ENCODE data around the gene OVCA2. TPM values are rescaled to one million over a fixed set of nuclear protein-coding genes. Genes with fewer than 3 reads are reported as not detected.

Gene OVCA2
- total and polyA plus RNA-seq, 3 experiments from 2014 or later: 54.2 to 60.0 (median 56.2) TPM

- POLR2A ChIA-PET: interaction anchor here (1.5 kb wide), 1 partner anchor 9 kb away, joined by 4 read pairs; no protein-coding TSS in a partner anchor
- H3K36me3 ChIP-seq (ENCODE audit: insufficient read depth, low read length): peaks cover 21% of the 10 kb centered on the region
- Mint-ChIP-seq H3K4me3 (peak overlapping the region in 3 of 7 donors; percentile 25 to 74 (median 69)), H3K9me3 (no peaks in the 10 kb centered on the region), H3K27ac (peak overlapping the region in 3 of 8 donors; percentile 66 to 85 (median 82)), H3K36me3 (peaks cover 0 to 73% (median 20%) of the 10 kb centered on the region in 3 donors), H3K27me3 (no peaks in the 10 kb centered on the region), H3K4me1 (peaks cover 40 to 91% (median 56%) of the 10 kb centered on the region in 3 donors)
- CTCF ChIA-PET: interaction anchor here (0.8 to 6.1 kb wide), 5 partner anchors 10 to 314 kb away, joined by 3 to 57 read pairs (median 14); partner anchors contain the start of gene HIC1
- H3K4me1 ChIP-seq (ENCODE audit: insufficient read depth, low read length): peaks cover 29% of the 10 kb centered on the region
- no peaks in the 10 kb centered on the region for H3K9me3 ChIP-seq (ENCODE audit: low read length)
- no peak overlapping the region for H3K4me3 ChIP-seq (ENCODE audit: low read length)
- no peaks in the 10 kb centered on the region for H3K27me3 ChIP-seq (ENCODE audit: insufficient read depth, low read length, poor library complexity, severe bottlenecking)
- DNase-seq: no peak
- H3K27ac ChIP-seq (ENCODE audit: low read depth, low read length): no peak overlapping the region
Observed at GRCh38 chr17:2067608-2068024, 25.8 kb downstream of the OVCA2 start.

GRCh38 chr17:2068031-2068518, 26.3 kb downstream of the OVCA2 start:
- Histone ChIP-seq H3K27me3 (ENCODE audit: insufficient read depth, low read length, poor library complexity, severe bottlenecking) (no peaks in the 10 kb centered on the region), H3K9me3 (ENCODE audit: low read length) (no peaks in the 10 kb centered on the region), H3K27ac (ENCODE audit: low read depth, low read length) (no peak overlapping the region), H3K4me3 (ENCODE audit: low read length) (no peak overlapping the region), H3K36me3 (ENCODE audit: insufficient read depth, low read length) (peaks cover 21% of the 10 kb centered on the region), H3K4me1 (ENCODE audit: insufficient read depth, low read length) (peaks cover 29% of the 10 kb centered on the region)
- ChIA-PET CTCF (interaction anchor here (1.4 to 6.1 kb wide), 4 partner anchors 11 to 314 kb away, joined by 3 to 57 read pairs (median 14); partner anchors contain the start of gene HIC1), POLR2A (interaction anchor here (1.5 kb wide), 1 partner anchor 10 kb away, joined by 4 read pairs; no protein-coding TSS in a partner anchor)
- Mint-ChIP-seq H3K27ac (peak overlapping the region in 5 of 8 donors; percentile 50 to 85 (median 76)), H3K27me3 (no peaks in the 10 kb centered on the region), H3K9me3 (no peaks in the 10 kb centered on the region), H3K4me1 (peaks cover 40 to 86% (median 56%) of the 10 kb centered on the region in 3 donors), H3K36me3 (peaks cover 0 to 73% (median 20%) of the 10 kb centered on the region in 3 donors), H3K4me3 (peak overlapping the region in 1 of 7 donors; percentile 69)
- DNase-seq: no peak

GRCh38 chr17:2068519-2069051, 26.8 kb downstream of the OVCA2 start:
- H3K36me3 Mint-ChIP-seq: peaks cover 0 to 67% (median 20%) of the 10 kb centered on the region in 3 donors
- no peaks in the 10 kb centered on the region for H3K9me3 Mint-ChIP-seq
- H3K27ac Mint-ChIP-seq: peak overlapping the region; percentile 70 to 90 (median 84)
- H3K4me1 ChIP-seq (ENCODE audit: insufficient read depth, low read length): peaks cover 29% of the 10 kb centered on the region
- ChIA-PET CTCF (interaction anchor here (2.4 to 6.1 kb wide), 3 partner anchors 11 to 176 kb away, joined by 14 to 57 read pairs (median 14); partner anchors contain the start of gene HIC1), POLR2A (interaction anchor here (1.0 to 1.5 kb wide), 2 partner anchors 10 to 22 kb away, joined by 4 to 7 read pairs; no protein-coding TSS in a partner anchor)
- peaks cover 20% of the 10 kb centered on the region for H3K36me3 ChIP-seq (ENCODE audit: insufficient read depth, low read length)
- H3K4me1 Mint-ChIP-seq: peaks cover 40 to 81% (median 56%) of the 10 kb centered on the region in 3 donors
- no peaks in the 10 kb centered on the region for H3K27me3 ChIP-seq (ENCODE audit: insufficient read depth, low read length, poor library complexity, severe bottlenecking)
- peak in 1 of 5 donors; percentile 69 for DNase-seq
- H3K9me3 ChIP-seq (ENCODE audit: low read length): no peaks in the 10 kb centered on the region
- no peaks in the 10 kb centered on the region for H3K27me3 Mint-ChIP-seq
- H3K4me3 ChIP-seq (ENCODE audit: low read length): no peak overlapping the region
- H3K4me3 Mint-ChIP-seq: peak overlapping the region in 3 of 7 donors; percentile 23 to 69 (median 67)
- no peak overlapping the region for H3K27ac ChIP-seq (ENCODE audit: low read depth, low read length)

- ChIA-PET POLR2A (interaction anchor here (0.8 to 1.4 kb wide), 3 partner anchors 10 to 19 kb away, joined by 3 to 5 read pairs (median 3); no protein-coding TSS in a partner anchor), CTCF (interaction anchor here (1.1 to 6.1 kb wide), 4 partner anchors 13 to 33 kb away, joined by 3 to 57 read pairs (median 8); partner anchors contain the start of gene HIC1)
- H3K4me3 Mint-ChIP-seq: peak overlapping the region in 5 of 7 donors; percentile 44 to 69 (median 55)
- Histone ChIP-seq H3K4me3 (ENCODE audit: low read length) (no peak overlapping the region), H3K4me1 (ENCODE audit: insufficient read depth, low read length) (peaks cover 29% of the 10 kb centered on the region), H3K9me3 (ENCODE audit: low read length) (no peaks in the 10 kb centered on the region), H3K36me3 (ENCODE audit: insufficient read depth, low read length) (peaks cover 10% of the 10 kb centered on the region), H3K27me3 (ENCODE audit: insufficient read depth, low read length, poor library complexity, severe bottlenecking) (no peaks in the 10 kb centered on the region), H3K27ac (ENCODE audit: low read depth, low read length) (no peak overlapping the region)
- H3K36me3 Mint-ChIP-seq: peaks cover 0 to 59% (median 21%) of the 10 kb centered on the region in 3 donors
- H3K4me1 Mint-ChIP-seq: peaks cover 33 to 67% (median 46%) of the 10 kb centered on the region in 3 donors
- H3K27me3 Mint-ChIP-seq: no peaks in the 10 kb centered on the region
- peak overlapping the region; percentile 65 to 91 (median 84) for H3K27ac Mint-ChIP-seq
- no peaks in the 10 kb centered on the region for H3K9me3 Mint-ChIP-seq
- peak in 1 of 5 donors; percentile 76 for DNase-seq
Observed at GRCh38 chr17:2070241-2071023, 28.6 kb downstream of the OVCA2 start.

GRCh38 chr17:2071024-2071385, 29.2 kb downstream of the OVCA2 start:
- Mint-ChIP-seq H3K4me3 (peak overlapping the region in 1 of 7 donors; percentile 69), H3K4me1 (peaks cover 34 to 67% (median 50%) of the 10 kb centered on the region in 3 donors), H3K27me3 (no peaks in the 10 kb centered on the region), H3K9me3 (no peaks in the 10 kb centered on the region), H3K27ac (peak overlapping the region; percentile 13 to 87 (median 82)), H3K36me3 (peaks cover 0 to 55% (median 21%) of the 10 kb centered on the region in 3 donors)
- no peak overlapping the region for H3K4me3 ChIP-seq (ENCODE audit: low read length)
- DNase-seq: no peak
- POLR2A ChIA-PET: interaction anchor here (0.8 to 1.4 kb wide), 2 partner anchors 10 to 19 kb away, joined by 3 read pairs; no protein-coding TSS in a partner anchor
- CTCF ChIA-PET: interaction anchor here (1.1 to 6.1 kb wide), 2 partner anchors 14 to 16 kb away, joined by 3 to 57 read pairs; partner anchors contain the start of gene HIC1
- peaks cover 4% of the 10 kb centered on the region for H3K36me3 ChIP-seq (ENCODE audit: insufficient read depth, low read length)
- no peak overlapping the region for H3K27ac ChIP-seq (ENCODE audit: low read depth, low read length)
- no peaks in the 10 kb centered on the region for H3K9me3 ChIP-seq (ENCODE audit: low read length)
- no peaks in the 10 kb centered on the region for H3K27me3 ChIP-seq (ENCODE audit: insufficient read depth, low read length, poor library complexity, severe bottlenecking)
- H3K4me1 ChIP-seq (ENCODE audit: insufficient read depth, low read length): peaks cover 29% of the 10 kb centered on the region

- Histone ChIP-seq H3K27me3 (ENCODE audit: insufficient read depth, low read length, poor library complexity, severe bottlenecking) (no peaks in the 10 kb centered on the region), H3K27ac (ENCODE audit: low read depth, low read length) (no peak overlapping the region), H3K9me3 (ENCODE audit: low read length) (no peaks in the 10 kb centered on the region), H3K4me1 (ENCODE audit: insufficient read depth, low read length) (peaks cover 29% of the 10 kb centered on the region), H3K4me3 (ENCODE audit: low read length) (no peak overlapping the region), H3K36me3 (ENCODE audit: insufficient read depth, low read length) (peaks cover under 1% of the 10 kb centered on the region)
- Mint-ChIP-seq H3K27ac (peak overlapping the region in 3 of 8 donors; percentile 19 to 82 (median 80)), H3K27me3 (no peaks in the 10 kb centered on the region), H3K9me3 (no peaks in the 10 kb centered on the region), H3K4me1 (peaks cover 34 to 64% (median 50%) of the 10 kb centered on the region in 3 donors), H3K4me3 (peak overlapping the region in 1 of 7 donors; percentile 69), H3K36me3 (peaks cover 0 to 55% (median 22%) of the 10 kb centered on the region in 3 donors)
- ChIA-PET POLR2A (interaction anchor here (1.3 to 1.4 kb wide), 2 partner anchors 9 to 11 kb away, joined by 3 read pairs; no protein-coding TSS in a partner anchor), CTCF (interaction anchor here (1.1 to 6.1 kb wide), 2 partner anchors 14 to 16 kb away, joined by 3 to 57 read pairs; partner anchors contain the start of gene HIC1)
- DNase-seq: no peak
Observed at GRCh38 chr17:2071455-2072281, 29.8 kb downstream of the OVCA2 start.

GRCh38 chr17:2074919-2075318, 33.1 kb downstream of the OVCA2 start:
- Histone ChIP-seq H3K27me3 (ENCODE audit: insufficient read depth, low read length, poor library complexity, severe bottlenecking) (no peaks in the 10 kb centered on the region), H3K4me3 (ENCODE audit: low read length) (no peak overlapping the region), H3K36me3 (ENCODE audit: insufficient read depth, low read length) (peaks cover 18% of the 10 kb centered on the region), H3K9me3 (ENCODE audit: low read length) (no peaks in the 10 kb centered on the region), H3K4me1 (ENCODE audit: insufficient read depth, low read length) (peaks cover 9% of the 10 kb centered on the region), H3K27ac (ENCODE audit: low read depth, low read length) (no peak overlapping the region)
- POLR2A ChIA-PET: no interaction called here
- H3K27me3 Mint-ChIP-seq: no peaks in the 10 kb centered on the region
- CTCF ChIA-PET: interaction anchor here (1.3 to 2.3 kb wide), 2 partner anchors 13 to 170 kb away, joined by 3 to 6 read pairs; no protein-coding TSS in a partner anchor
- peaks cover 14 to 31% (median 19%) of the 10 kb centered on the region in 3 donors for H3K4me1 Mint-ChIP-seq
- H3K4me3 Mint-ChIP-seq: no peak overlapping the region
- H3K9me3 Mint-ChIP-seq: no peaks in the 10 kb centered on the region
- no peak for DNase-seq
- H3K27ac Mint-ChIP-seq: no peak overlapping the region
- H3K36me3 Mint-ChIP-seq: peaks cover 4 to 66% (median 36%) of the 10 kb centered on the region in 3 donors
